Endothelial cell of umbilical vein (primary cell): ENCODE measurements around the gene CACTIN. TPM values are rescaled to one million over a fixed set of nuclear protein-coding genes. Genes with fewer than 3 reads are reported as not detected.

Experiments used
- BruUV-seq: library from RNA; stranded (reverse); fragments of 400-500 nt; replicated peaks from 2 replicates; lab custom pipeline; 2021; lab: Mats Ljungman, UMichigan
- CTCF ChIA-PET: fragments of 300-600, 350-600 bp; sonication (Branson Sonifier 250); formaldehyde crosslinking; loops from one replicate; lab custom pipeline; 2021; ENCODE audit warnings: antibody characterized with exemption, inconsistent platforms; lab: Charles Lee
- POLR2A ChIA-PET: fragments of 300-600, 350-600 bp; sonication (Branson Sonifier 250); formaldehyde crosslinking; loops from one replicate; lab custom pipeline; 2021; ENCODE audit warnings: antibody characterized with exemption, inconsistent platforms; lab: Charles Lee
- DNase-seq: peaks from one replicate; pipeline ENCODE4 v3.0.0-alpha.2; 2011; ENCODE audit warnings: low read depth, low spot score
- FAIRE-seq: peaks from 2 replicates; lab custom pipeline; 2011; peaks lifted over from hg19 to GRCh38; lab: Jason Lieb, UNC
- H2AFZ ChIP-seq: 2 replicates; pipeline ENCODE4 v1.6.0; 2012; ENCODE audit warnings: low read depth, low read length, control low read depth, inconsistent platforms
- H3K27ac ChIP-seq: 2 replicates; pipeline ENCODE4 v1.5.1; 2011; ENCODE audit warnings: low read depth, mild to moderate bottlenecking, control low read depth, low read length, moderate library complexity; ENCODE audit not compliant: insufficient read depth
- H3K27me3 ChIP-seq, 2 experiments: 2 replicates each; pipeline versions ENCODE4 v1.6.0 to v1.6.1; 2011; ENCODE audit warnings: low read length in 2 of 2, mixed read lengths in 1 of 2; ENCODE audit not compliant: control insufficient read depth in 2 of 2, insufficient read depth in 2 of 2
- H3K36me3 ChIP-seq, 2 experiments: 2 replicates in 1 of 2; 3 replicates in 1 of 2; pipeline ENCODE4 v1.5.1; 2011; ENCODE audit warnings: low read length in 2 of 2, mild to moderate bottlenecking in 1 of 2, moderate library complexity in 1 of 2; ENCODE audit not compliant: control insufficient read depth in 2 of 2, insufficient read depth in 2 of 2; ENCODE audit errors: extremely low read depth in 1 of 2
- H3K4me1 ChIP-seq: 3 replicates; pipeline ENCODE4 v1.5.1; 2011; ENCODE audit warnings: mild to moderate bottlenecking, low read length; ENCODE audit not compliant: control insufficient read depth, insufficient read depth; ENCODE audit errors: extremely low read depth
- H3K4me2 ChIP-seq: 2 replicates; pipeline ENCODE4 v1.6.1; 2011; ENCODE audit warnings: low read length, control low read depth, mixed read lengths; ENCODE audit not compliant: insufficient read depth
- H3K4me3 ChIP-seq, 3 experiments: fragments of 200-600 bp in 1 of 3; sonication (generic), shearing (Covaris generic) in 1 of 3; replicated peaks in 1 of 3; 2 replicates each; pipeline ENCODE4 v1.5.1; 2011 to 2016; ENCODE audit warnings: control low read depth in 3 of 3, low read length in 3 of 3, mild to moderate bottlenecking in 2 of 3, inconsistent platforms in 1 of 3, low read depth in 1 of 3, moderate library complexity in 1 of 3; ENCODE audit not compliant: insufficient read depth in 1 of 3
- H3K79me2 ChIP-seq: 2 replicates; pipeline ENCODE4 v1.6.0; 2012; ENCODE audit warnings: low read length, inconsistent platforms; ENCODE audit not compliant: control insufficient read depth, insufficient read depth
- H3K9ac ChIP-seq: replicated peaks from 2 replicates; pipeline ENCODE3; 2011; ENCODE audit warnings: low read length, control low read depth; ENCODE audit not compliant: insufficient read depth; ENCODE audit errors: extremely low read depth
- H3K9me1 ChIP-seq: replicated peaks from 3 replicates; pipeline ENCODE4 v1.6.0; 2011; ENCODE audit warnings: mild to moderate bottlenecking, low read length; ENCODE audit not compliant: control insufficient read depth, insufficient read depth; ENCODE audit errors: extremely low read depth
- H3K9me3 ChIP-seq: replicated peaks from 2 replicates; pipeline ENCODE4 v1.5.1; 2012; ENCODE audit warnings: low read length, inconsistent platforms; ENCODE audit not compliant: control insufficient read depth, insufficient read depth
- H4K20me1 ChIP-seq: replicated peaks from 2 replicates; pipeline ENCODE3; 2011; ENCODE audit warnings: mild to moderate bottlenecking, low read length; ENCODE audit not compliant: control insufficient read depth, insufficient read depth; ENCODE audit errors: extremely low read depth
- CTCF ChIP-seq, 2 donors: IDR thresholded peaks; 1 replicate in 1 of 2; 2 replicates in 1 of 2; pipeline ENCODE4 v1.5.1; 2011; ENCODE audit warnings: low read length in 2 of 2, mild to moderate bottlenecking in 2 of 2, moderate library complexity in 2 of 2, control low read depth in 1 of 2, inconsistent platforms in 1 of 2, low read depth in 1 of 2; ENCODE audit not compliant: insufficient read depth in 1 of 2; ENCODE audit errors: extremely low read depth in 1 of 2
- EZH2 ChIP-seq: IDR thresholded peaks from 2 replicates; pipeline ENCODE4 v1.6.1; 2012; ENCODE audit warnings: borderline replicate concordance, low read depth, mild to moderate bottlenecking, moderate library complexity, low read length, inconsistent platforms; ENCODE audit not compliant: severe bottlenecking
- FOS ChIP-seq: IDR thresholded peaks from 2 replicates; pipeline ENCODE4 v1.6.1; 2011; ENCODE audit warnings: mild to moderate bottlenecking, low read length, moderate library complexity, borderline replicate concordance; ENCODE audit not compliant: insufficient read depth
- GATA2 ChIP-seq: IDR thresholded peaks from 2 replicates; pipeline ENCODE4 v1.7.0; 2011; ENCODE audit warnings: low read depth, mild to moderate bottlenecking, moderate library complexity, mixed read lengths, low read length; ENCODE audit not compliant: insufficient read length, insufficient read depth
- JUN ChIP-seq: IDR thresholded peaks from 2 replicates; pipeline ENCODE4 v1.6.1; 2011; ENCODE audit warnings: borderline replicate concordance, low read depth; ENCODE audit not compliant: insufficient read length, insufficient read depth
- MAX ChIP-seq: IDR thresholded peaks from 2 replicates; pipeline ENCODE4 v1.6.1; 2011; ENCODE audit not compliant: insufficient read depth, insufficient read length
- MYC ChIP-seq: IDR thresholded peaks from one replicate; pipeline ENCODE4 v1.6.1; 2011; ENCODE audit warnings: mild to moderate bottlenecking, low read depth, low read length
- POLR2A ChIP-seq: IDR thresholded peaks from 2 replicates; pipeline ENCODE4 v1.6.1; 2012; ENCODE audit warnings: low read depth, mild to moderate bottlenecking, control low read depth, low read length
- POLR2AphosphoS5 ChIP-seq: IDR thresholded peaks from 2 replicates; pipeline ENCODE4 v1.6.1; 2012; ENCODE audit warnings: low read depth, mild to moderate bottlenecking, control low read depth, low read length, moderate library complexity; ENCODE audit not compliant: insufficient read depth
- dilution Hi-C: fragments of 300-500 bp; cut with MboI; formaldehyde crosslinking; loops from one replicate; pipeline ENCODE4 v1.15.0; 2019; ENCODE audit warnings: low sequenced_read_pairs; ENCODE audit not compliant: extremely low pct_ligation_motif_present
- intact Hi-C: fragments of 100-400 bp; cut with micrococcal nuclease; formaldehyde crosslinking; loops from one replicate; pipeline ENCODE4 v1.10.0; 2022
- polyA plus RNA-seq, 4 experiments: library from polyadenylated mRNA; depleted of rRNA in 3 of 4; stranded (reverse) in 3 of 4; unstranded in 1 of 4; fragments of >200 nt; gene quantifications; 2 replicates each; pipeline versions ENCODE4 v1.2.1 to v1.2.3, GENCODE V29; 2011 to 2012; ENCODE audit warnings: missing spikeins in 1 of 4
- total RNA-seq: library from RNA; stranded (reverse); gene quantifications from 2 replicates; pipeline ENCODE4 v1.2.3, GENCODE V29; 2021

Gene CACTIN
- total and polyA plus RNA-seq, 2 donors (not counting 3 experiments of a cell fraction or from before 2014, with no cell fraction given), result 29.7 to 36.1 TPM

DNA sequence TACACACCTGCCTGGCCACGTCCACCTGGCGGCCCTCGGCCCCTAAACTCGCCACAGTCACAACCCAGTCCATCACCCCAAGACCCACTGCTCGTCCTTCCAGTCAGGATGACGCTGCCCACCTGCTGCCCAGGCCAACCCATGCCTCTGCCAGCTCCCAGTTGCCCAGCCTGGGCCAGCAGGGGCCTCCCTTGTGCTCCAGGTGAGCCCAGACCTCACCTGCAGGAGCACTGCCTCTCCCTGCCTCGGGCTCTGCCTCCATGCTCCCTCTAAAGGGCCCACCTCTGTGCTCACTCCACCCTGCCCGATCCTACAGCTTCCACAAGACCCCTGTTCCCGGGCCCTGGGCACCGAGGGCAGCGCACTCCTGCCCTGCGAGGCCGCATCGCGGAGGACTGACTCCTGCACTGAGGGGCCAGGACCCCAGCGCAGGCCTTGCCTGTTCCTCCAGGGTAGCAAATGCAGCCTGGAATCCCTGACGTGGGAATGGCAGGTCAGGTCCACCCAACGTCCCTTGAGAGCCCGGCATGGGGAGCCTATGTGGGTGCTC, 8.0 kb upstream of the CACTIN start:
- Histone ChIP-seq H3K36me3 (peaks cover 8 to 36% of the 10 kb centered on the region in 2 experiments), H3K79me2 (no peaks in the 10 kb centered on the region), H3K4me2 (no peak overlapping the region), H3K27ac (no peak overlapping the region), H3K27me3 (no peaks in the 10 kb centered on the region), H3K4me3 (no peak overlapping the region), H4K20me1 (no peaks in the 10 kb centered on the region), H3K4me1 (no peaks in the 10 kb centered on the region), H3K9me3 (no peaks in the 10 kb centered on the region), H2AFZ (no peak overlapping the region), H3K9me1 (no peaks in the 10 kb centered on the region), H3K9ac (no peak overlapping the region)
- DNase-seq (no peak), FAIRE-seq (no peak)
- dilution Hi-C loops, result no loop called here
- TF ChIP-seq JUN (no peak), MYC (no peak), POLR2AphosphoS5 (no peak), CTCF (IDR thresholded peaks at IDR 0.05; ENCODE audit: extremely low read depth in 1 of 2, insufficient read depth in 1 of 2, low read depth in 1 of 2, low read length in 2 of 2) (no peak), FOS (no peak), GATA2 (no peak), EZH2 (no peak), MAX (no peak), POLR2A (no peak)
- BruUV-seq, result no TSS peak
- CTCF ChIA-PET, result no interaction called here
- POLR2A ChIA-PET, result no interaction called here
- intact Hi-C loops, result no loop called here
